ENCODE results near the gene RAPGEF1.

DNA sequence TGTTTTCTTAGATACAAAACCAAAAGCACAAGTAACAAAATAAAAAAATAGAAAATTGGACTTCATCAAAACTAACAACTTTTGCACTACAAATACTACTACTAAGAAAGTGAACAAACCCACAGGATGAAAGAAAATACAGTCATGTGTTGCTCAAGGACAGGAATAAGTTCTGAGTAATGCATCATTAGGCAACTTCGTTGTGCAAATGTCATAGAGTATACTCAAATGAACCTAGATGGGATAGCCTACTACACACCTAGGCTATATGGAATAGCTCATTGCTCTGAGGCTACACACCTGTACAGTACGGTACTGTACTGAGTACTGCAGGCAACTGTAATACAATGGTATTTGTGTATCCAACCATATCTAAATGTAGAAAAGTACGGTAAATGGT is 88.3 kb downstream of the RAPGEF1 start:
- no peak for TF ChIP-seq POLR2AphosphoS5 (IDR thresholded peaks at IDR 0.05; ENCODE audit: borderline replicate concordance, low read depth, low read length)
- no peak for TF ChIP-seq EZH2 (IDR thresholded peaks at IDR 0.05)
- no peak for TF ChIP-seq FOXP2 (optimal IDR thresholded peaks at IDR 0.05; ENCODE audit: control extremely low read depth, extremely low read length, insufficient read depth)

Measured in SK-N-MC (cell line).